BE2C (cell line): ENCODE data around the gene GSTM5.
A peak's percentile ranks its signal among the peaks of the same experiment; 100 is the strongest.

Source experiments
- DNase-seq: peaks from one replicate; pipeline ENCODE4 v3.0.0-alpha.2; 2020
- H3K27me3 ChIP-seq: fragments of 250-450 bp; sonication (Bioruptor Pico); 2 replicates; pipeline ENCODE4 v1.5.1; 2020; ENCODE audit warnings: mild to moderate bottlenecking
- H3K36me3 ChIP-seq: fragments of 250-450 bp; sonication (Bioruptor Pico); 2 replicates; pipeline ENCODE4 v1.5.1; 2020; ENCODE audit warnings: mild to moderate bottlenecking
- H3K4me1 ChIP-seq: fragments of 250-450 bp; sonication (Bioruptor Pico); 2 replicates; pipeline ENCODE4 v1.5.1; 2020
- H3K4me3 ChIP-seq: 2 replicates; pipeline ENCODE4 v1.5.1; 2011; ENCODE audit warnings: low read depth, low read length
- H3K9me3 ChIP-seq: fragments of 250-450 bp; sonication (Bioruptor Pico); 2 replicates; pipeline ENCODE4 v1.5.1; 2020
- TF ChIP-seq, protein P1 (sequence below): IDR thresholded peaks from 2 replicates; pipeline ENCODE4 v1.5.1; 2012; ENCODE audit warnings: mild to moderate bottlenecking, low read depth, low read length

GSTM5 gene

DNA sequence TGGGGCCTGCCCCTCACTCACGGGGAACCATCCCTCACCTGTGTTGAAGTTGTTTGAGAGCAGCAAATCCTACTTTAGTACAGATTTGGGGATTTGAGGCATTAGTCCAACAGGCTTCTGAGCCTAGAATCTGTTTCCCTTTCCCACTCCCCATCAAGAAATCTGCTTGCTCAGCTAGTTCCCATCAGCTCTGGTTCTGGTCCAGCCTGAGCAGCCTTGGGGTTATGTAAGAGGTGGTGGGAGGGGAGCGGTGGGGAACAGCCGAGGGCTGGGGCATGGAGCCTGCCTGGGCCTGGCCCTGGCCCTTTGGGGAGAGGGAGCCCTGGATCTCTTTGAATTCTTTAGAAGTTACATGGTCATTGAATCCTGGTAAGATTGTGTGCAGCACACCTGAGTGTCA lies 4.1 kb downstream of the GSTM5 start:
- Histone ChIP-seq H3K36me3 (no peaks in the 10 kb centered on the region), H3K4me3 (no peak overlapping the region), H3K27me3 (no peaks in the 10 kb centered on the region), H3K4me1 (no peaks in the 10 kb centered on the region), H3K9me3 (no peaks in the 10 kb centered on the region)
- TF ChIP-seq, protein P1, sequence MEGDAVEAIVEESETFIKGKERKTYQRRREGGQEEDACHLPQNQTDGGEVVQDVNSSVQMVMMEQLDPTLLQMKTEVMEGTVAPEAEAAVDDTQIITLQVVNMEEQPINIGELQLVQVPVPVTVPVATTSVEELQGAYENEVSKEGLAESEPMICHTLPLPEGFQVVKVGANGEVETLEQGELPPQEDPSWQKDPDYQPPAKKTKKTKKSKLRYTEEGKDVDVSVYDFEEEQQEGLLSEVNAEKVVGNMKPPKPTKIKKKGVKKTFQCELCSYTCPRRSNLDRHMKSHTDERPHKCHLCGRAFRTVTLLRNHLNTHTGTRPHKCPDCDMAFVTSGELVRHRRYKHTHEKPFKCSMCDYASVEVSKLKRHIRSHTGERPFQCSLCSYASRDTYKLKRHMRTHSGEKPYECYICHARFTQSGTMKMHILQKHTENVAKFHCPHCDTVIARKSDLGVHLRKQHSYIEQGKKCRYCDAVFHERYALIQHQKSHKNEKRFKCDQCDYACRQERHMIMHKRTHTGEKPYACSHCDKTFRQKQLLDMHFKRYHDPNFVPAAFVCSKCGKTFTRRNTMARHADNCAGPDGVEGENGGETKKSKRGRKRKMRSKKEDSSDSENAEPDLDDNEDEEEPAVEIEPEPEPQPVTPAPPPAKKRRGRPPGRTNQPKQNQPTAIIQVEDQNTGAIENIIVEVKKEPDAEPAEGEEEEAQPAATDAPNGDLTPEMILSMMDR = no peak
- DNase-seq = no peak

- H3K27me3 ChIP-seq = no peaks in the 10 kb centered on the region
- no peak for DNase-seq
- H3K9me3 ChIP-seq = no peaks in the 10 kb centered on the region
- no peaks in the 10 kb centered on the region for H3K36me3 ChIP-seq
- TF ChIP-seq, protein P1 = no peak
- no peak overlapping the region for H3K4me3 ChIP-seq
- H3K4me1 ChIP-seq = no peaks in the 10 kb centered on the region
Measured at GRCh38 chr1:109716570-109717090, 4.6 kb downstream of the GSTM5 start.

- H3K36me3 ChIP-seq = no peaks in the 10 kb centered on the region
- H3K4me1 ChIP-seq = no peaks in the 10 kb centered on the region
Measured at GRCh38 chr1:109717729-109718128, 5.7 kb downstream of the GSTM5 start.

DNA sequence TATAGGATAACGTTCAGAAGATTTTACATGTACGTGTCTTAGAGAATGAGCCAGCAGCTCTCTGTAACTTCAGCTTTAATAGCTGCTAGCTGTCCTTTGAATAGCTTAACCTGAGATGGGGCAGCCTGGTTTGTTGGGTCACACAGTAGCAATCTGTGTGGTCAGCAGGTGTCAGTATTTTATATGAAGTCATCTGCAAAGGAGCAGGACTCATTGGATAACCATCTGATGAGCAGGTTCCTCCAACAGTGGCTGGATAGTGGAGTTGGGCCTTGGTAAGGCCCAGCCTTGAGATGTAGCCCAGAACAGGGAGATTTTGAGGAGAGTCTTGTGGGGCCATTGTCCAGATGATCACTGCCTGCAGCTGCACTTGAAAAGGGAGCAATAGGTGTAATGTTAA lies 6.4 kb downstream of the GSTM5 start:
- Histone ChIP-seq H3K36me3 (no peaks in the 10 kb centered on the region), H3K9me3 (no peaks in the 10 kb centered on the region), H3K27me3 (no peaks in the 10 kb centered on the region), H3K4me1 (no peaks in the 10 kb centered on the region), H3K4me3 (no peak overlapping the region)
- no peak for DNase-seq
- TF ChIP-seq, protein P1 = peak; percentile 30; the same call in 1 of the 2 replicates

More at GRCh38 chr1:109717729-109718128, 5.7 kb downstream of the GSTM5 start:
- H3K4me3 ChIP-seq = no peak overlapping the region
- TF ChIP-seq, protein P1 = no peak
- DNase-seq = no peak
- no peaks in the 10 kb centered on the region for H3K27me3 ChIP-seq
- no peaks in the 10 kb centered on the region for H3K9me3 ChIP-seq

DNA sequence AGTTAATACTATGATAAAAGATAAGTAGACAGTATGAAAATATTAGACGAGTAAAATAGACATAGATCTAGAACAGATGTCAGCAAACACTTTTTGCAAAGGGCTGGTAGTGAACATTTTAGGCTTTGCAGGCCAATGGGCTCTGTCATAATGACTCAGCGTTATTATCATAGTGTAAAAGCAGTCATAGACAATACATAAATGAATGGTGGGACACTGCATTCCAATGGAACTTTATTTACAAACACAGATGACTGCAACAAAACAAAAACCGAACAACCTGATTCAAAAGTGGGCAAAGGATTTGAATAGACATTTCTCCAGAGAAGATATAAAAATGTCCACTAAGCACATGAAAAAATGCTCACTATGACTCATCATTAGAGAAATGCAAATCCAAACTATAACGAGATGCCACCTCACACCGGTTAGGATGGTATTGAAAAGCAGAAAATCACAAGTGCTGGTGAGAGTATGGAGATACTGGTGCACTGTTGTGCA lies 7.3 kb downstream of the GSTM5 start:
- Histone ChIP-seq H3K36me3 (no peaks in the 10 kb centered on the region), H3K4me3 (no peak overlapping the region), H3K27me3 (no peaks in the 10 kb centered on the region), H3K4me1 (no peaks in the 10 kb centered on the region), H3K9me3 (no peaks in the 10 kb centered on the region)
- DNase-seq = no peak
- TF ChIP-seq, protein P1 = no peak

- no peaks in the 10 kb centered on the region for H3K36me3 ChIP-seq
- H3K4me3 ChIP-seq = no peak overlapping the region
- DNase-seq = no peak
- no peaks in the 10 kb centered on the region for H3K4me1 ChIP-seq
- no peaks in the 10 kb centered on the region for H3K27me3 ChIP-seq
- TF ChIP-seq, protein P1 = no peak
- H3K9me3 ChIP-seq = no peaks in the 10 kb centered on the region
Measured at GRCh38 chr1:109721042-109721441, 9.0 kb downstream of the GSTM5 start.
